Mucosa of rectum (tissue), 2 donors: ENCODE data around the gene LRRIQ4.

Experiments
- H3K27ac ChIP-seq, 2 donors: one replicate each; pipeline ENCODE4 v1.7.0; 2013; ENCODE audit warnings: inconsistent platforms in 2 of 2, low read depth in 2 of 2, low read length in 2 of 2
- H3K27me3 ChIP-seq, 2 donors: one replicate each; pipeline ENCODE4 v1.7.0; 2013; ENCODE audit warnings: low read length in 2 of 2; ENCODE audit not compliant: control insufficient read depth in 2 of 2, insufficient read depth in 2 of 2
- H3K36me3 ChIP-seq, 2 donors: one replicate each; pipeline ENCODE4 v1.7.0; 2013; ENCODE audit warnings: low read length in 2 of 2; ENCODE audit not compliant: control insufficient read depth in 2 of 2, insufficient read depth in 2 of 2
- H3K4me1 ChIP-seq, 2 donors: one replicate each; pipeline ENCODE4 v1.7.0; 2013; ENCODE audit warnings: low read length in 2 of 2, mild to moderate bottlenecking in 1 of 2; ENCODE audit not compliant: control insufficient read depth in 2 of 2, insufficient read depth in 2 of 2
- H3K4me3 ChIP-seq, 2 donors: one replicate each; pipeline ENCODE4 v1.7.0; 2013; ENCODE audit warnings: low read length in 2 of 2
- H3K9ac ChIP-seq, 2 donors: one replicate each; pipeline ENCODE4 v1.7.0; 2013; ENCODE audit warnings: low read length in 2 of 2, low read depth in 1 of 2, mild to moderate bottlenecking in 1 of 2
- H3K9me3 ChIP-seq, 2 donors: one replicate each; pipeline ENCODE4 v1.7.0; 2013; ENCODE audit warnings: low read length in 2 of 2; ENCODE audit not compliant: control insufficient read depth in 2 of 2
- donor health status: healthy.
- donor health status: Normal muscosa, but diverticular disease.

LRRIQ4 gene

DNA sequence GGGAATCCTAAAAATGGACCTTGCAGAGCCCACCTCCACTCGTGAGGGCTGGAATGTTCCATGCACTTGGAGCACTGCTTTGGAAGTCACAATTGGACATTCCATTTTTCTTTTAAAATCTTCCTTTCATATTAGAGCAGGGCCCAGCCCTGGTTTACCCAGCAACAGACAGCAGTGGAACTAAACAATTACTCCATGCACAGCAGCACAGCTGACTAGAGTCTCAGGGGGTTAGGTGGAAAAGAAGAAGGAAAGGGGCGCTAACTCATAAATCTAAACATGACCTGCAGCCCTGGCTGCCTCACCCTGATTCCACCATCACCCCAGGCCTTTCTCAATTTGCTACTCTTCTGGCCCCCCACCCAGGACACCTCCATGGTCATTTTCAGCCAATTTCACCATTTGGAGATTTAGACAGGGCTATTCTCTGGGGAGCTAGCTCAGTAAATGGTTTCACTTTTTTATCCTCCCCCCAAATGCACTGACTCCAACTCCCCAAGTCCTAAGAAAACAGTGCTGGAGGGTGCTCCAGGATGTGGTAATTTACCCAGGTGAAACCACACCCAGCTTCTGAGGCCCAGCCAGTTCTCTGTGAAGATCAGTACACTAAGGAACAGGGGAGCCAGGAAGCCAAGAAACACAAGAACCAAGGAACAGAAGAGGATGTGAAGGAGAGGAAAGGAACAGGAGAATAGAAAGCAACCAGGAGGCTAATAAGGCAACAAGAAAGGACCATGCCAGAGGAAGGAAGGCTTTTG lies 58.6 kb downstream of the LRRIQ4 start:
- Histone ChIP-seq H3K36me3 (no peaks in the 10 kb centered on the region), H3K9me3 (no peaks in the 10 kb centered on the region), H3K4me3 (peak overlapping the region in 1 of 2 donors; percentile 22), H3K4me1 (peaks cover 20 to 26% of the 10 kb centered on the region in 2 donors), H3K27me3 (no peaks in the 10 kb centered on the region), H3K27ac (peak overlapping the region; percentile 71 to 81), H3K9ac (peak overlapping the region in 1 of 2 donors; percentile 31)

DNA sequence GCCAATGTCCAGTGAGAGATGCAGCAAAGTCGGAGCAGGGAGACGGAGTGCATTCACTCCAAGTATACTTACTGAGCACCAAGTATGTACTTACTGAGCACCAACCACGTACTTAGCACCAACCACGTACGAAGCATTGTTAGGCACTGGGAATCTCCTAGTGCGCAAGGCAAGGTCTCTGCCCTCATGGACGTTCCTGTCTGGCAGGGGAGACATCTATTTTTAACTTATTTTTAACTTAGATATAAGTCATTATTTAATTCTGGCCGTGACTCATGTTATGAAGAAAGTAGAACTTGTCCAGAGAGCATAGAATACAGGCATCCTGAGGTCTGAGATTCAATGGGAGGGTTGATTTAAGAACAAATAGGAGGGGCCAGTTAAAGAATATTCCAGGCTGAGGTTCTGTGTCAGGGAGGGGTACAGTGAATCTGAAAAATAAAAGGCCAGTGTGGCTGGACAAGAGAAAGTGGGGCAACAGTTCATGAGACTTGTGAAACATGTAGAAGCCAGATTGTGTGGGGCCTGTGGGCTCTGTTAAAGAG lies 66.4 kb downstream of the LRRIQ4 start:
- Histone ChIP-seq H3K27me3 (no peaks in the 10 kb centered on the region), H3K9ac (no peak overlapping the region), H3K9me3 (no peaks in the 10 kb centered on the region), H3K4me1 (no peaks in the 10 kb centered on the region), H3K27ac (no peak overlapping the region), H3K36me3 (no peaks in the 10 kb centered on the region), H3K4me3 (no peak overlapping the region)

DNA sequence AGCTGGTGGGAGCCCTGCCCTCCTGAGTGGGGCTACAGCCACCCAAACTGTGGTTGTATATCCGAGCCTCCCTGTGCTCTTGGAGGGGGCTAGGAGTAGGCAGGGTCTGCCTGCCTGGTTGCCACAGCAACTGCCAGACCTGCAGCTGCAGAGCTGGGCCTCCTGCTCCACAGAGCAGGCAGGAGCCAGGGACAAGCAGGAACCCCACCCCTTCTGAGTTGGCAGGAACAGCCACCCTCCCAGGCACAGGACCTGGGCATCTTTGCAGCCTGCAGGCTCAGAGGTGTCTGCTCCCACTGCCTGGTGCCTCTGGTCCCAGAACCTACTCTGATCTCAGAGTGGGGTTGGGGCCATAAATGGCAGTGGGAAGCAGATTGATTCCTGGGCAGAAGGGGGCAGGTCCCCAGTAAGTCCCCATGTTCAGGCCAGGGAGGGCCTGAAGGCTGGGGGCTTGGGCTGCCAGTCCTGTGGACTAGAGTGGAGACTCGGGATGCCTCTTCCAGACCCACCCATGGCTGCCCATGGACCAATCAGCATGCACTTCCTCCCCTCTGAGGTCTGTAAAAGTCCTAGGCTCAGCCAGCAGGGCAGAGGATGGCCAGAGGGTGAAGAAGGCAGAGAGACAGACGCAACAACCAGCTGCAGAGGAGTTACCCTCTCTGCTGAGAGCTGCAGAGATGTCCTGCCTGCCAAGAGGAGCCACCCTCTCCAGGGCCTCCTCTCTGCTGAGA lies 67.3 kb downstream of the LRRIQ4 start:
- Histone ChIP-seq H3K9me3 (no peaks in the 10 kb centered on the region), H3K4me3 (no peak overlapping the region), H3K27me3 (no peaks in the 10 kb centered on the region), H3K27ac (no peak overlapping the region), H3K36me3 (no peaks in the 10 kb centered on the region), H3K9ac (no peak overlapping the region), H3K4me1 (no peaks in the 10 kb centered on the region)

DNA sequence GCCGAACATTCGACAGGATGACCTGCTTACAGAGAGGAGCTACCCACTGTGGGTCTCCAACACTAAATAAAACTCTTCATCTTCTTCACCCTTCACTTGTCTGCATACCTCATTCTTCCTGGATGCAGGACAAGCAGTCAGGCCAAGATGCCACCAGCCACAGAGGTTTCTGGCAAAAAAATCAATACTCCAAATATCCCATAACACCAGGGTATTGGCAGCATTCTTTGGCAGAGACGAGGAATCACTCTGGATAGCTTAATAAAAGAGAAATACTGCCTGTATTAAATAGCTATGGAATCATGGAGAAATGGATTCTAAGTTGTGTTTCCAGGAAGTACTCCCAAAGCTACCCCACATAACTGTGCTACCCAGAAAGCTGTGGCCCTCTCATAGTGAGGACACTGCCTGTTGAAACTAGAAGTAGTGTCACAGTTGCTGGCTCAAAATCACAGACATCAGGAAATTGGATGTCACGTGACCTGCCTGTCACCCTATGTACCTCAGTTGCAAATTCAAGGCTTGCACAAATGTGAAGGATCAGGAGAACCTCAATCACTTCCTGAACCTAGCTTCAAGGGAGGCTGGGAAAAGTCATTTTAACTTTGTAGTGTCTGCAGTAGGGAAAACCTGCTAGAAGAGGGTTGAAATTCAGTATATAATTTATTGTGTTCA lies 68.0 kb downstream of the LRRIQ4 start:
- Histone ChIP-seq H3K36me3 (no peaks in the 10 kb centered on the region), H3K9me3 (no peaks in the 10 kb centered on the region), H3K4me1 (no peaks in the 10 kb centered on the region), H3K9ac (no peak overlapping the region), H3K27ac (no peak overlapping the region), H3K4me3 (no peak overlapping the region), H3K27me3 (no peaks in the 10 kb centered on the region)

DNA sequence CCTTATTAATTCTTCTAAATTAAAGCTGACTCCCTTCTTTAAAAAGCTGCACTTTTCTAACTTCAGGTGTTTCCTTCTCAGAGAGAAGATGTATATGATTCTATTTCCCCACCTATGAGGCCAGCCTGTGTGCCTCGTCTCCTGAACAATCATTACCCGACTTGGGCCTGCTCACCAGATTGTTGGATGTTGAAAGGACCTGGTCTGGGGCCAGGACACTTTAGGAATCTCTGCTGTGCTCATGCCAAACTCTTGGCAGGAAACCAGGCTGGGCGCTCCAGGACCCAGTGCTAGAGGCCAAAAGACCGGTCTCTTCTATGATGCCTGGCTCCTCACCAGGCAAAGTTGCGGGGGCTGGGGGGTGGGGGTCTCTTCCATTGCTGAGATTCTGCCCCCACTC lies 74.0 kb downstream of the LRRIQ4 start:
- H3K9ac ChIP-seq, result no peak overlapping the region
- H3K9me3 ChIP-seq, result no peaks in the 10 kb centered on the region
- no peaks in the 10 kb centered on the region for H3K36me3 ChIP-seq
- H3K27me3 ChIP-seq, result no peaks in the 10 kb centered on the region
- no peaks in the 10 kb centered on the region for H3K4me1 ChIP-seq
- H3K27ac ChIP-seq, result no peak overlapping the region
- H3K4me3 ChIP-seq, result no peak overlapping the region
